Uterus (tissue), 2 donors: ENCODE data around the gene SAP25.

ENCODE experiments used
- POLR2A ChIP-seq, 2 donors: fragments of 450-650 bp; IDR thresholded peaks; one replicate each; pipeline ENCODE4 v1.6.1; 2016; ENCODE audit warnings: antibody characterized with exemption in 2 of 2, mild to moderate bottlenecking in 1 of 2, moderate library complexity in 1 of 2
- TF ChIP-seq, protein P1 (sequence below), 4 experiments: fragments of 200-600 bp in 2 of 4; fragments of 450-650 bp in 2 of 4; sonication (generic) in 2 of 4; IDR thresholded peaks; one replicate each; pipeline ENCODE4 v1.5.1; 2016 to 2019; ENCODE audit warnings: antibody characterized with exemption in 4 of 4, mild to moderate bottlenecking in 2 of 4, moderate library complexity in 1 of 4

DNA sequence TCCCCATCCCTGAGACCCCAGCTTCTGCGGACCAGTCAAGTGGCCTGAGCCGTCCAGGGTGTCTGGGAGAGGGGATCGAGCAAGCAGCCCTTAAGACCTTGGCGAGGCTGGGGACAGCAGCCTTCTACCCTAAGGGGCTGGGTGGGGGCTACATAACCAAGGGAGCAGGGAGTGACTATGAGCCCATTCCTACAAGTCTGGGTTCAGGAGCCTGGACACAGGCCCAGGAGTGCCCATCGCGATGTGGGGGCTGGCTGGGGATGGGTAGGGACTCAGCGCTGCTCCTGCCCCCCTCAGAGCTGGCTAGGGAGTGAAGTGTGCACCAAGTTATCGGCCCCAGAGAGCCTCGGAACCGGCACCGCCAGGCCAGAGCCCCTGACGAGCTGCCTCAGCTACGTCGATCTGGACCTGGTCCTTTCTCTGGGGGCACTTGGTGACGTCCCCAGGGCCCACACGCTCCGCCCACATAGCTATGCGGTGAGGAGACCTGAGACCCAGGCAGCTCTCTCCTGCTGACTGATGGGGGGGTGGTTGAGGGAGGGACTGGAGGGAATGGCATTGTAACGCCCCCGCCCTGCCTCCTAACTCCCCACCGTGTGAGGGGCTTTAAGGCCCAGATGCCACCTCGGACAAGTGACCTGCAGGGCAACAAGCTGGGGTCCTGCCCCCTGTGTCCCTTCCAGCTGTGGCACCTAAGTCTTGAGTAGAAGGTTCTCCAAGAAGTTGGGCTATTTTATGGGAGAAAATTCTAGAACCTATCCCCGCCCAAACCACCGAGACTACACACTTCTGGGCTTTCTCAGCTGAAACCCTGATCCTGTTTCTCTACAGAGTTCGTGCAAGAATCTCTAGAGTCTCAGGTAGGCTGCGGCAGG lies 2.5 kb downstream of the SAP25 start:
- TF ChIP-seq, protein P1, sequence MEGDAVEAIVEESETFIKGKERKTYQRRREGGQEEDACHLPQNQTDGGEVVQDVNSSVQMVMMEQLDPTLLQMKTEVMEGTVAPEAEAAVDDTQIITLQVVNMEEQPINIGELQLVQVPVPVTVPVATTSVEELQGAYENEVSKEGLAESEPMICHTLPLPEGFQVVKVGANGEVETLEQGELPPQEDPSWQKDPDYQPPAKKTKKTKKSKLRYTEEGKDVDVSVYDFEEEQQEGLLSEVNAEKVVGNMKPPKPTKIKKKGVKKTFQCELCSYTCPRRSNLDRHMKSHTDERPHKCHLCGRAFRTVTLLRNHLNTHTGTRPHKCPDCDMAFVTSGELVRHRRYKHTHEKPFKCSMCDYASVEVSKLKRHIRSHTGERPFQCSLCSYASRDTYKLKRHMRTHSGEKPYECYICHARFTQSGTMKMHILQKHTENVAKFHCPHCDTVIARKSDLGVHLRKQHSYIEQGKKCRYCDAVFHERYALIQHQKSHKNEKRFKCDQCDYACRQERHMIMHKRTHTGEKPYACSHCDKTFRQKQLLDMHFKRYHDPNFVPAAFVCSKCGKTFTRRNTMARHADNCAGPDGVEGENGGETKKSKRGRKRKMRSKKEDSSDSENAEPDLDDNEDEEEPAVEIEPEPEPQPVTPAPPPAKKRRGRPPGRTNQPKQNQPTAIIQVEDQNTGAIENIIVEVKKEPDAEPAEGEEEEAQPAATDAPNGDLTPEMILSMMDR (IDR thresholded peaks at IDR 0.05) = no peak
- TF ChIP-seq POLR2A (IDR thresholded peaks at IDR 0.05) = no peak
